NCI-H2107 (cell line): ENCODE measurements around the gene TRABD2A.
A peak's percentile ranks its signal among the peaks of the same experiment; 100 is the strongest.

Experiments
- DNase-seq: peaks from one replicate; lab custom pipeline; 2025; lab: John Stamatoyannopoulos, UW

TRABD2A gene

GRCh38 chr2:84904151-84904550, 23.3 kb upstream of the TRABD2A start:
- no peak for DNase-seq

- DNase-seq, result no peak
Measured at GRCh38 chr2:84902526-84902925, 21.6 kb upstream of the TRABD2A start.

- DNase-seq, result no peak
Measured at GRCh38 chr2:84901593-84902120, 20.8 kb upstream of the TRABD2A start.

- DNase-seq, result no peak
Measured at GRCh38 chr2:84900971-84901370, 20.1 kb upstream of the TRABD2A start.

- DNase-seq, result no peak
Measured at GRCh38 chr2:84899304-84900204, 18.7 kb upstream of the TRABD2A start.

GRCh38 chr2:84897773-84898172, 16.9 kb upstream of the TRABD2A start:
- no peak for DNase-seq

- DNase-seq, result no peak
Measured at GRCh38 chr2:84896567-84896966, 15.7 kb upstream of the TRABD2A start.

- DNase-seq, result no peak
Measured at GRCh38 chr2:84894758-84895520, 14.1 kb upstream of the TRABD2A start.

- DNase-seq, result no peak
Measured at GRCh38 chr2:84894131-84894586, 13.3 kb upstream of the TRABD2A start.

GRCh38 chr2:84891355-84892010, 10.6 kb upstream of the TRABD2A start:
- no peak for DNase-seq

GRCh38 chr2:84889332-84889731, 8.4 kb upstream of the TRABD2A start:
- DNase-seq, result no peak

GRCh38 chr2:84888401-84889276, 7.8 kb upstream of the TRABD2A start:
- no peak for DNase-seq

- no peak for DNase-seq
Measured at GRCh38 chr2:84886791-84887190, 5.9 kb upstream of the TRABD2A start.

- DNase-seq, result no peak
Measured at GRCh38 chr2:84885111-84885510, 4.2 kb upstream of the TRABD2A start.

GRCh38 chr2:84884449-84884848, 3.6 kb upstream of the TRABD2A start:
- DNase-seq, result no peak

GRCh38 chr2:84882775-84883550, 2.1 kb upstream of the TRABD2A start:
- DNase-seq, result no peak

GRCh38 chr2:84882414-84882738, 1.5 kb upstream of the TRABD2A start:
- no peak for DNase-seq

GRCh38 chr2:84881581-84882413, 913 bp upstream of the TRABD2A start:
- peak; percentile 27 for DNase-seq

- DNase-seq, result no peak
Measured at GRCh38 chr2:84880395-84880644, 564 bp downstream of the TRABD2A start.
